ENCODE data around the gene IL17REL. TPM values are rescaled to one million over a fixed set of nuclear protein-coding genes. Genes with fewer than 3 reads are reported as not detected.

The IL17REL gene
- polyA plus RNA-seq, 3 donors: 0.03 to 0.06 TPM; not detected in 1

DNA sequence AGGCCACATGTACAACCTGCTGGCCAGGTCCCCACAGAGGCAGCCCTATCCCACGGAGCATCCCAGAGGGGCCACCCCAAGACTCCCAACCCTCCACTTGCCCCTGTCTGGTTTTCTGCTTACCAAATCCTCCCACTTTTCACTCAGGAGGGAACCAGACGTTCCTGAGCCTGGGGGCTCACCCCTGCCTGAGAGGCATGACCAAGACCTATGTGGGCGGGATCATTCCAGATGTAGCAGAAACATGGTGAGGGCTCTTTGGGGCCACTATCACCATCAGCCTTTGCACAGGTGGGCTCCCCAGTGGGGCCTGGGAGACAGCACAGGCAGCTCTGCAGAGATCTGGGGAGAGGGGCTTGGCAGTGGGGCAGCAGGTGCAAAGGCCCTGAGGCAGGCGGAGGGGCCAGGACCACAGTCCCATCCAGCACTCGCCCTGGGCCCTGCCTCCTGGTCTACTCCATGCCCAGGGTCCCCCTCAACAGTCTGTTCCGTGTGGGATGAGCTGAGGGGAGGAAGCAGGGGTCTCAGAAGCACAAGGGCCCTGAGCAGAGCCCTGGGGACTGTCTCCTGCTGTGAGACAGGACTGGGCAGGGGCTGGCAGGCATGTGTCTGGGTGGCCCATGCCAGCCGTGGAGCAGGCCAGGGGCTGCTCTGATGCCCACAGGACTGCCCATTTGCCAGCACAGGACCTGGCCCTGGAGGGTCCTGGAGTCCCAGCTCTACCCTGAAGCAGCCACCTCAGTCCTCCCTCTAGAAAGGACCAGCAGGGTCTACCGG lies 42.6 kb downstream of the IL17REL start:
- no peak for DNase-seq

DNA sequence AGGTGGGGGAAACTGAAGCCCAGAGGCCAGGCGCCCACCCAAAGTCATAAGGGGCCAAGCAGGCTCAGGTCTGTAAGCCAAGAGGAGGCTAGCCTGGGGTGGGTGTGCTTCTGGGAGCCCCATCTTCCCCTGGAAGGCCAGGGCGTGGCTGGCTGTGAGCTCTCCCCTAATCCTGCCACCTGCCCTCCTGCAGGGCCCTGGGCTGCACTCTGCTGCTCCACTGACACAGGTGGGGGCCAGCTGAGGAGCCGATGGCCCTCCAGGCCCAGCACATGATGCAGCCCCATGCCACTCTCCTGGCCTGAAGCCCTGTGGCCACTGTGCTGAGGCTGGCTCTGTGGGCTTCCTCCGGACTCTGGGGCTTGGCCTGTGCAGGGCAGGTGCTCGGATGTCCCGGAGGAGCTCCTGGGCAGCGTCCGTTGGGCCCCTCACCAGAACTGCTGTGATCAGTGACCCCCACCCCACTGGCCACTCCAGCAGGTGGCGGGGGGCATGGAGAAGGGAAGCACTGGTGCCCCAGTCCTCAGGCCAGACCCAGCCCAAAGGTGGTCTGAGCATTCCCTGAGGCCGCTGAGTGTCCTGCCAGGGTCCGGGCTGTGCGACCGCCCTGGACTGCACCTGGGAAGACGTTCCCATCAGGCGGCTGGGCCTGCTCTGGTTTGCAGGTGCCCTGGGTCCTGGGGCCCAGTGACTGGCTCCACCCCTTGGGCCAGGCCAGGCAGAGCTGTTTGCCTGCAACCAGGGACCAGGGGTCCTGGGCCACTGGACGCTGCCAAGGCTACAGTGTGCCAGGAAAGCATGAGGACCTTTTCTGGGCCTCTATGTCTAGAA lies 43.5 kb downstream of the IL17REL start:
- DNase-seq: no peak

DNA sequence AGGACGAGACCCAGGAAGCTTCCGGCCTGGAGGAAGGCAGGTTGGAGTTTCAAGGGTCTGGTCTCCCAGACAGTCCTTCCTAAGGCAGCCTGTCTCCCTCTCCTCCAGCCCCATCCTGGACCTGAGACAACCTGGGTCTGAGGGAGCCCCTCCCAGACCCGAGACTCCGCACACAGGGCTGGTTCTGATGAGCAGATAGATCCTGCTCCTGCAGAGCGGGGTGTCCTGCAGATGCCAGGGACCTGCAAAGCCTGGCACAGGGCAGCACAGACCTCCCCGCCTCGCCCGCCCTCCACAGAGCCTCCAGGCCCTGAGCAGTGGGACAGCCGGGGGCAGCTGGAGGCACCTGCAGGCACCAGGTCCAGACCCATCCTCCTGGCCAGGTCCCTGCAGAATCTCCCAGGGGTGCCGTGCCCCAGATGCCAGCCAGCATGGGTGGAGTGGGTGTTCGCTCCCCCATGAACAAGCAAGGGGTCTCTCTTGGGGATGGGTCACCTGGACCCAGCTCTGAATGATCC lies 44.2 kb downstream of the IL17REL start:
- DNase-seq: no peak

DNA sequence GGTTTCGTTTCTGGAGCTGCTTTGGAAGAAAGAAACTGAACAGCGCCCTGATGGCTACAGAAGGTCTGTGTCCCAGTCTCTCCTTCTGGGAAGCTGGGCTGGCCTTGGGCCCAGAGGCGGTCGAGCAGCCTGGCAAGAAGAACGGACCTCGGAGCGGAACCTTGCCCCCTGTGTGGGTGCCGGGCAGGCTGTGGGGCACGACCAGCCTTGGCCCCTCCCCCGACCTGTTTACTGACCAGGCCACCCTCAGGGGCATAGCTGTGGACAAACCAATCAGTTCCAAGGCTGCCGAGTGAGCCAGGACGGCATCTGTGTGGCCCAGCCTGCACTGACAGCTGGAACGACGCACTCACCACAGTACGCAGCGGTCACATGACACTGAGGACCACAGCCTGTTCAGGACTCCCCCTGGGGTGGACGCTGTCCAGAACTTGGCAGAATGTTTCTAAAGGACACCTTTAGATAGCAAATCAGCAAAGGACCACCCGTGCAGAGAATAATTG lies 44.8 kb downstream of the IL17REL start:
- DNase-seq: no peak

DNA sequence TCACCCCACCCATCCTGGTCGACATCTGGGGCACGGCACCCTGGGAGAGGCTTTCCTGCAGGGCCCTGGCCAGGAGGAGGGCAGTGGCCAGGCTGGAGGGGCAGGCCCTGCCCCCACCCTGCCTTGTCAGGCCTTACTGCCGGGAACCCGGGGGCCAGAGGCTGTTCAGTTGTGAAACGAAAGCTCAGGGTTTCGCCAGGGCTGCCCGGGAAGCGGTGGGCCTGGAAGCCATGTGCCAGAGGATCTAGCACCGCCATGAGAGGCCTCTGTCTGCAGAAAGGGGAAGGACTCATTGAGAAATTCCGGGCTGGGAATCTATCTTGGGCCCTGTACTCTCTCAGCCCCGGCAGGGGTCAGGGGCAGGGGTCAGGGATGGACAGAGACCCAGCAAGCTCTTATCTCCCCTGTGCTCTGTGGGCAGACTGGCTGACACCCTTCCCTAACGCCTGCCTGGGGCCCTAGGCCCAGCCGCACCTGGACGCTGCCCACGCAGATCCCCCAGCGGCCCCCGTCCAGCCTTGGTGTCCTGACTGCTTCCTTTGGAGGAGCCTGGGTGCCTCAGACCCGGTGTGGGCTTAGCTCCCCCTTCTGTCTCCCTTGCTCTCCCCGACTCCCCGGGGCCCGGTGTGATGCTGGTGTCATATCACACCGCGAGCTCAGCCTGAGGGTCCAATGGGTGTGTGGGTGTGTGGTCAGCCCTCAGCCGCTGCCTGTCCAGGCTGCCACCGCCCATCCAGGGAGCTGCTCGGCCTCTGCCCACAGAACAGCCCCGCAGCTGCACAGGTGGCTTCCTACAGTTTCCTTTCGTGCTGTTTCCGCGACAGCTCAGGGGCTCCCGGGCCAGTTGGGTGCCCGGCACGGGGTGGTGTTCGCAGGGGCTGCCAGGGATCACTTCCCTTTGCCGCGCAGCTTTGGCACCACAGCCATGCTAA lies 45.5 kb downstream of the IL17REL start:
- DNase-seq: no peak

DNA sequence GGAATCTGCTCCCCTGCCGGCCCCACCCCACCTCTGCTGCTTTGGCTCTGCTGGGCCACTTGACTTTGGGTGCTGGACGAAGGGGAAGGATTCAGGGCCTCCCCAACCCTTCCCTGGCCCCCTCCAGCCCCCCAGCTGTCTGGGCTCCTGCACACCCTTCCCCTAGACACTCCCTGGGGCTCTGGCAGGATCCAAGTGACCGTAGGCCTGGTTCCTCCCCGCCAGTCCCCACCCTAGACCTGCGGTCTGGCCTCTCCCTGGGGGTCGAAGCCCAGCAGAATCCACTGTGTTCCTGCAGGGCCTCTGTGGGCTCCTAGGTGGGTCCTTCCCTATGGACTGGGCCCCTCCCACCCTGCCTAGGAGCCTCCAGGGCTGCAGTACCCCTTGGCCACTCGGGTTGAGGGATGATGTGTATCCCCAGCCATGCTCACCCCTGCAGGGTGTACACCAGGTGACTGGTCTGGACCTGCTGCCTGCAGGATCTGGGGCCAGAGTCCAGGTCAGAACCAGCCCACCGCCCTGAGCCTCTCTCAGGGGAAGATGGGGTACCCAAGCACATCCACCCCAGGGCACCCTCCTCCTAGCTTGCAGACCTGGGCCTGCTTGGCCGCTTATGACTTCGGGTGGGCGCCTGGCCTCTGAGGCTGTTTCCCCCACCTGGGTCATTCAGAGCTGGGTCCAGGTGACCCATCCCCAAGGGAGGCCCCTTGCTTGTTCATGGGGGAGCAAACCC lies 46.4 kb downstream of the IL17REL start:
- DNase-seq: no peak

DNA sequence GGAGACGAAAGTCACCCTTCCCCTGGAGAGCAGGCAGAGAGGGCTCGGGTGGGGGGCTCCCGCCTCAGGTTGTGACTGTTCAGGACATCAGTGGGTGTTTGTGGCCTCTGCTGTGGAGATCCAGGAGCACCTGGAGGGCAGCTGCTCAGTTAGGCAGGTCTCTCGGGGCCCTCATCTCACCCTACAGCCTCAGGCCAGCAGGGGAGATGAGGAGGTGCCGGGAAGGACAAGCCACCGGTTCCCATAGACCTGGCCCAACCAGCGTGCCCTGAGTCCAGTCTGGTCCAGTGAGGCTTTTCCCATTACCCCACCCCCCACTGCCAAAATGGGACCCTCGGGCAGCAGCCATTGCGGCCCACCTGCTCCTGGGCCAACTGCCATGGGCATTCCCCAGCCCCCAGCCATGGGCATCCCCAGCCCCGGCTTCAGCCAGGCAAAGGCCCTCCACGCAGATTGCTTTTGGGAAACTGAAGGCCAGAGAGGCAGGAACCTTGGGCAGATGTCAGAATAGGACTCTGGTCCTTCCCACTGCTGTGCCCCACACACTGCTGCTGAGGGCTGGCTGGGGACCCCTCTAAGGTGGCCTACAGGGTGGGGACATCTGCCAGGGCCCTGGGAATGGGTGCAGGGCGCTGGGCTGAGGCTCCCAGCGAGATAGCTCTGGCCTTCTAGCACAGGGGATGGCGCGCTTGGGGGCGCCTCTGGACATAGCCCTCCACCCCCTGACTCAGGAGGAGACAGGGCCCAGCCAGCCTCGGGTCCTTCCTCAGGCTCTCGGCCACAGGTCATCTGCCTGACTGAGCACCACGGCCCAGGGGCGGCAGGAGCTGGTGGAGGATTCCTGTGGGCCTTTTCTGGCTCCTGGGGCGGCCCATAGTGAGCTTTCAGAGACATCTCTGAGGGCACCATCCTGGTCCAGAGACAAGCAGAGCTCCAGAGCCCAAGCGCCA lies 47.2 kb downstream of the IL17REL start:
- no peak for DNase-seq

DNA sequence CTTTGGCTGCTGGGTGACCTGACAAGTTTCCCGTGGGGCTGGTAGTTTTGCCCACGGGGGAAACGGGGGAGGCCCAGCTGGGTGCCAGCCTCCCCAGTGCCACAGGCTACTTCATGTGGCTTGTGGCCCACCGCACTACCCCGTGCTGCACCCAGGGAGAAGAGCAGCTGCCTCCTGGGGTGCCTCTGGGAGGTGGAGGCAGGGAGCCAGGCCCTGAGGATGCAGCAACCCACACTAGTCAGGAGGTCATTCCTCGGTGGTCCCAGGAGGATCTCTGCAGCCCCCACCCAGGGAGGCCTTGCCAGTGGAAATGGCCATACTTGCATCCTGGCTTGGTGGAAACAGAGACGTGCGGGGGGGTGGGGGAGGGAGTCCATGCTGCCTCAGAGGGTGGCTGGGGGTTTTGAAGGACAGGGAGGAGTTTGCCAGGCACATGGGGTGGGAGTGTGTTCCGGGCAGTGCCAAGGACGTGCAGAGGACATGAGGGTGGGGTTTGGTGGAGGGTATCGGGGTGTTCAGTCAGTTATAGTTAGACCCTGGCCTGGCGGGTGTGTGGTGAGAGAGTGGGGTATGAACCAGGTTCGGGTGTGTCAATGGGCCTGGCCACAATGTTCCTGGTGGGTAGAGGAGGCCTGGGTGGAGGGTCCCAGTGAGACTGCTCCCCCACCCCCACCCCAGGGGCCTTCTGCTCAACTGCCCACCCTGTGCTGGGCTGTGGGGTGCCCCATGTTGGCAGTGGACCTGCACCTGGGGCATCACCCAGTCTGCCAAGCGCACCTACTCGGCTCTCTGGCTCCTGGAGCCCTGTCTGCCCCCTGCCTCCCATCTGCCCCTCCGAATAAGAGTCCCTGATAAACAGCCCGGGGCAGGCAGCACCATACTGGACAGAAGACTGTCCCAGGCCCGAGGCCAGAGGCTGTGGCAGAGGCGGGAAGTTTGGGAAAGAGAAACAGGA lies 48.2 kb downstream of the IL17REL start:
- no peak for DNase-seq

DNA sequence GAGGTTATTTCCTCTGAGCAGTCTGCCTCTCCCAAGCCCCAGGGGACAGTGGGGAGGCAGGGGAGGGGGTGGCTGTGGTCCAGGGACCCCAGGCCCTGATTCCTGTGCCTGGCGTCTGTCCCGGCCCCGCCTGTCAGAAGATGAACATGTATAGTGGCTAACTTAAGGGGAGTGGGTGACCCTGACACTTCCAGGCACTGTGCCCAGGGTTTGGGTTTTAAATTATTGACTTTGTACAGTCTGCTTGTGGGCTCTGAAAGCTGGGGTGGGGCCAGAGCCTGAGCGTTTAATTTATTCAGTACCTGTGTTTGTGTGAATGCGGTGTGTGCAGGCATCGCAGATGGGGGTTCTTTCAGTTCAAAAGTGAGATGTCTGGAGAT lies 48.9 kb downstream of the IL17REL start:
- DNase-seq: no peak

DNA sequence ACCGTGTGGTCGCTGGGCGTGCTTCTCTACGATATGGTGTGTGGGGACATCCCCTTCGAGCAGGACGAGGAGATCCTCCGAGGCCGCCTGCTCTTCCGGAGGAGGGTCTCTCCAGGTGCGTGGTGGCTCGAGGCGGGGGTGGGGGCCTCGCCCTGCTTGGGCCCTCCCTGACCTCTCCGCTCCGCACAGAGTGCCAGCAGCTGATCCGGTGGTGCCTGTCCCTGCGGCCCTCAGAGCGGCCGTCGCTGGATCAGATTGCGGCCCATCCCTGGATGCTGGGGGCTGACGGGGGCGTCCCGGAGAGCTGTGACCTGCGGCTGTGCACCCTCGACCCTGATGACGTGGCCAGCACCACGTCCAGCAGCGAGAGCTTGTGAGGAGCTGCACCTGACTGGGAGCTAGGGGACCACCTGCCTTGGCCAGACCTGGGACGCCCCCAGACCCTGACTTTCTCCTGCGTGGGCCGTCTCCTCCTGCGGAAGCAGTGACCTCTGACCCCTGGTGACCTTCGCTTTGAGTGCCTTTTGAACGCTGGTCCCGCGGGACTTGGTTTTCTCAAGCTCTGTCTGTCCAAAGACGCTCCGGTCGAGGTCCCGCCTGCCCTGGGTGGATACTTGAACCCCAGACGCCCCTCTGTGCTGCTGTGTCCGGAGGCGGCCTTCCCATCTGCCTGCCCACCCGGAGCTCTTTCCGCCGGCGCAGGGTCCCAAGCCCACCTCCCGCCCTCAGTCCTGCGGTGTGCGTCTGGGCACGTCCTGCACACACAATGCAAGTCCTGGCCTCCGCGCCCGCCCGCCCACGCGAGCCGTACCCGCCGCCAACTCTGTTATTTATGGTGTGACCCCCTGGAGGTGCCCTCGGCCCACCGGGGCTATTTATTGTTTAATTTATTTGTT lies 49.6 kb downstream of the IL17REL start:
- DNase-seq: no peak

DNA sequence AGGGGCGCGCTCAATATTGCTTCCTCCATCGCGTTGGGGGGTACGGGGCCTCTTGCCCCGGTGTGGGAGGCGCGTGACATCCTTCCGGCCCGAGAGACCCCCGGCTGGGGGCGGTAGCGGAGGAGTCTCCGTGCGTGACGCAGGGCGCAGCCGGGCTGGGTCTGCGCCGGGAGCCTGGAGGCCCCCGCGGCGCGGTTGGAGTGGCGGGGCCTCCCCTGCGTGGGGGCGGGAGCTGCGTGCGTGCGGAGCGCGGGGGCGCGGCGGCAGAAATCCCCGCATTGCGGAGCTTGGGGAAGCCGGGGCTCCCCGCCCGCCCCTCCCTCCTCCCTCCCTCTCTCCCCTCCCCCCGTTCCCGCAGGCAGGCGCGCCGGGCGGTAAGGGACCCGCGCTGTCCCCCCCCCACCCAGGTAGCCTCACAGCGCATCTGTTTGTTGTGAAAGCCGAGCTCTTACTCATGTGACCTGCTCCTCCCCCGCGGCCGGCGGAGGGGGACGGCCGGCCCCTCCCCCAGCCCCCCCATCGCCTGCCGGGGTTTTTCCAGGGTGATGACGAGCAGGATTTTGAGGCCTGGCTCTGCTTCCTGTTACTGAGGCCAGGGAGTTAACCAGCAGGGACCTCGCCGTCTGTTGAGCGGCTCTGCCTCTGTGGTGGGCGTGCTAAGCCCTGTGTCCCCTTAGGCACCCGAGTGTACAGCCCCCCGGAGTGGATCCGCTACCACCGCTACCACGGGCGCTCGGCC lies 50.4 kb downstream of the IL17REL start:
- peak; percentile 88 for DNase-seq

DNA sequence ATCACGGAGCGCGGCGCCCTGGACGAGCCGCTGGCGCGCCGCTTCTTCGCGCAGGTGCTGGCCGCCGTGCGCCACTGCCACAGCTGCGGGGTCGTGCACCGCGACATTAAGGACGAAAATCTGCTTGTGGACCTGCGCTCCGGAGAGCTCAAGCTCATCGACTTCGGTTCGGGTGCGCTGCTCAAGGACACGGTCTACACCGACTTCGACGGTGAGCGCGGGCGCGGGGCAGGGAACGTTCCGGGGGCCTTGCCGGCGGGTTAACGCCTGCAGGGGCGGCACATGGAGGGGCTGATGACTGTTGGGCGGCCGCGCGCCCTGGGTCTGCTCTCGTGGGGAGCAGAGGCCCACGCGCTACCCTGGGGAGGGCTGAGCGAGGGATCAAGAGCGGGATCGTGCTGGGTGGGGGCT lies 51.0 kb downstream of the IL17REL start:
- DNase-seq: no peak

DNA sequence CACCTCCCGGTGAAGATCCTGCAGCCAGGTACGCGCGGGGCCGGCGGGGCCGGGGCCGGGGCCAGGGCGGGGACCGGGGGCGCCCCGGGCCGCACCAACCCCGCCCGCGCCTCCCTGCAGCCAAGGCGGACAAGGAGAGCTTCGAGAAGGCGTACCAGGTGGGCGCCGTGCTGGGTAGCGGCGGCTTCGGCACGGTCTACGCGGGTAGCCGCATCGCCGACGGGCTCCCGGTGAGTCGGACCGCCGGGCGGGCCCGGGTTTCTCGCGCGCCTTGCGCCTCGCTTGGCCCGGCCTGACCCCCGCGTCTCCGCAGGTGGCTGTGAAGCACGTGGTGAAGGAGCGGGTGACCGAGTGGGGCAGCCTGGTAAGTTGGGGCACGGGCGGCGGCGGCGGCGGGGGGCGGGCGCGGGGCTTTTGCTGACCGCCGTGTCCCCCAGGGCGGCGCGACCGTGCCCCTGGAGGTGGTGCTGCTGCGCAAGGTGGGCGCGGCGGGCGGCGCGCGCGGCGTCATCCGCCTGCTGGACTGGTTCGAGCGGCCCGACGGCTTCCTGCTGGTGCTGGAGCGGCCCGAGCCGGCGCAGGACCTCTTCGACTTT lies 51.5 kb downstream of the IL17REL start:
- DNase-seq: no peak

DNA sequence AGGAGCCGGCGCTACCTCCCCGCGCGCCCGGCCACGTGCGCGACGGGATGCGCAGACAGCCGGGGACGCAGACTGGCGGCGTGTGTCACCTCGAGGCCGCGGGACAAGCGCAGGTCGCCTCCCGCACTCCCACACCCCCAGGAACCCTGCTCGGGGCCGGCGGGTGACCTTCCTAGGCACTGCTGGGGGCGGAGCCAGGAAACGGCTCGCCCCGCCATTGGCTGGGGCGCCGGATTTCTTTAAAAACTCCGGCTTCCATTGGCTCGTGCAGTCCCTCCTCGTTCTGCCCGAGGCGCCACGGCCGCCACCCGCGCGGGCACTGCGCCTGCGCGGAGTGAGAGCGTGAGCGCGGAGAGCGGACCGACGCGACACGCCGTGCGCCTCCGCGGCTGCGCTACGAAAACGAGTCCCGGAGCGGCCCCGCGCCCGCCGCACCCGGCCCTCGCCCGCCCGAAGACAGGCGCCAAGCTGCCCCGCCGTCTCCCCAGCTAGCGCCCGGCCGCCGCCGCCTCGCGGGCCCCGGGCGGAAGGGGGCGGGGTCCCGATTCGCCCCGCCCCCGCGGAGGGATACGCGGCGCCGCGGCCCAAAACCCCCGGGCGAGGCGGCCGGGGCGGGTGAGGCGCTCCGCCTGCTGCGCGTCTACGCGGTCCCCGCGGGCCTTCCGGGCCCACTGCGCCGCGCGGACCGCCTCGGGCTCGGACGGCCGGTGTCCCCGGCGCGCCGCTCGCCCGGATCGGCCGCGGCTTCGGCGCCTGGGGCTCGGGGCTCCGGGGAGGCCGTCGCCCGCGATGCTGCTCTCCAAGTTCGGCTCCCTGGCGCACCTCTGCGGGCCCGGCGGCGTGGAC lies 52.2 kb downstream of the IL17REL start, which contains the start of gene PIM3:
Gene PIM3 (plus strand): TSS at position 614 of the 846 bp plus-strand sequence. CDS start 176 bp downstream, at position 790.
- peak; percentile 96 for DNase-seq

DNA sequence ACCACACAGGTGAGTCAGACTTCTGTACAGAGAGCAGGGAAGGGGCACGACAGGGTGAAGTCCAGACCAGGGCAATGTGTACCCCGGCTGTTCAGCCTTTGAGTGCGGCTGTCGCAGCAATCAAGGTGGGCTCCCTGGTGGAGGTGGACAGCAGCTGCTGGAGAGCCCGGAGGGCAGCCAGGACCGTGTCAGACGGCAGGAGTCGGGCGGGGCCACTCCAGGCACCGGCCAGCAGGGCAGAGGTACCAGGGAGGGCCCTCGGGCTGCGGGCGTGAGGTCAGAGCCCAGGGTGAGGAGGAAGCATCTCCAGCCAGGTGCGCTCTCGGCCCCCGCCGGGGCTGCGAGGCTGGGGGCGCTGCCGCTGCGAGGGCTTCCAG lies 52.8 kb downstream of the IL17REL start:
- DNase-seq: no peak

Data from renal pelvis (tissue), 4 donors.